Occipital lobe (tissue), 2 donors: ENCODE results near the gene SLC9A2. TPM values are rescaled to one million over a fixed set of nuclear protein-coding genes. Genes with fewer than 3 reads are reported as not detected.

ENCODE experiments used
- DNase-seq: peaks from one replicate; lab custom pipeline; 2025; lab: John Stamatoyannopoulos, UW
- total RNA-seq: library from RNA; depleted of rRNA; stranded (reverse); fragments of >200 nt; gene quantifications from one replicate; pipeline ENCODE4 v1.2.3, GENCODE V29; 2014

SLC9A2 gene
- total RNA-seq, 1 donor from 2014 or later, result 2.0 TPM

DNA sequence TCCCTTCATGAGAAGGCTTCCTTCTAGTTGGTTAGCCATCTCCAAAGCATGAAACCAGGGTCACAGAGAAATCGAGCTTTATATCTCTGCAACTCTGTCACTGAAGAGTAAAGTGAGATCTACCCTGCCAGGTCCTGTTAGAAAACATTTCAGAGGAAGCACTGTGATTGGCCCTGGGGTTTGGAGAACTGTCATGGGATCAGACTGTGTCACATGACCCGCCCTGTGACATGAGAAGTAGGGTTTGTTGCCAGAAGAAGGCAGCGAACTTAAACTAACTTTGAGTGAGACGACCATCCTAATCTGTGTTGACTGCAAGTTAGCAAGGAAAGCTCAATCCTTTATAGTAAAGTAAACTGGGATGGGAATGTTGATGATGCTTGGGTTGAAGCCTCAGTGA is 55.5 kb downstream of the SLC9A2 start:
- no peak for DNase-seq

DNA sequence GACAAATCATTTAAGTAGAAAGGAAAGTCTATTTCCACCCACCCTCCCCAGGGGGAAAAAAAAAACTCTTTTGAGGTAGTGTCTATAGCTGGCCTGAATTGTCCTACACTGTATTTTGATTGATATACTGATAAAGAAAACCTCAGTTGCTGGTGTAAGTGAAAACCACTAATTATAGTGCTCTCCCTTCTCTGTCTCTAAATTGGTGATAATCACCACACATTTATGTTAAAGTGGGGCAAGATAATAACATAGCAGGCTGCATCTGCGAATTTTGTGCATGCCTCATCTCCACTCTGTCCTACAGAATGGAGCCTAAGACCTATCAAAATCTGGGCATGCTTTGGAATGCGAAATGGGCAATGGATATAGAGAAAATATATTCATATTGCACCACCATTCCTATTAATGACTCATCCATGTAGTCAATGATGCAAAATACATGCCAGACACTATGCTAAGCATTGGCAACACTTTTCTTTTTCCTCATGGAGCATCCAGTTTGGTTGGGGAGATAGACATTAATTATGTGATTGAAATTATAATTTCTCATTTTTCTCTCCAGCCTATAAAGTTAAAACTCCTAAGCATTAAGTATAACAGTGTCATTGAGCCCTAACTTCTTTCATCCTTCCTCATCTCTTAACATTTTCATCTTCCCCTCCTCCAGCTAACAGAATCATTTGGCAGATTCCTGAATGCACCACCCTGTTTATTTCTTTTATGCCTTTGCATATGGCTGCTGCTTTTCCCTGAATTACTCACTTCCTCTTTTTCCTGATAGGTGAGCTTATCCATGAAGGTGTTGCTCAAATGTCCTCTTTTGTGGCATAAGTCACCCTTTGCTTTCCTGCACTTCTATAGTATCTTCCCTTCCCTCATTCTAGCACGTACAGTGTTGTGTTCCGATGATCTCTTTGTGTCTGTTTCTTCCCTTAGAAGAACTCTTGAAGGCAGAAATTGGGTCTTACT is 58.2 kb downstream of the SLC9A2 start:
- no peak for DNase-seq

DNA sequence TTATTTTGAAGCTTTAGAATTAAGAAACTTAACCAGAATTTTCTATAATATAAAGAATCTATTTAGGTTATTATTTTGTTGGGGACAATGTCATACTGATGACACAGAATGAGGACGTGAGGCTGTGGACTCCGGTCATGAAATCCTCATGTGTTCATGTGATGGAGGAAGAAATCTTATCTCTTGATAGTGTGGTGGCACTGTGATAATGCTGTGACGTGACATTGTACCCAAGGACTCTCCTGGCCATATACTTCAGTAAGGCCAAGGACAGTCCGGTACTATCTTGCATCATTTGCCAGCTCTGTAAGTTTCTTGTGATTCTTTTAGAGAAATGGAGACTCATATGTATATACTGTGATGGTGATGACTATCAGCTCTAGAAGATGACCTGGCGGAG is 59.1 kb downstream of the SLC9A2 start:
- DNase-seq, result no peak

GRCh38 chr2:102686479-102687439 is 67.4 kb downstream of the SLC9A2 start:
- no peak for DNase-seq

DNA sequence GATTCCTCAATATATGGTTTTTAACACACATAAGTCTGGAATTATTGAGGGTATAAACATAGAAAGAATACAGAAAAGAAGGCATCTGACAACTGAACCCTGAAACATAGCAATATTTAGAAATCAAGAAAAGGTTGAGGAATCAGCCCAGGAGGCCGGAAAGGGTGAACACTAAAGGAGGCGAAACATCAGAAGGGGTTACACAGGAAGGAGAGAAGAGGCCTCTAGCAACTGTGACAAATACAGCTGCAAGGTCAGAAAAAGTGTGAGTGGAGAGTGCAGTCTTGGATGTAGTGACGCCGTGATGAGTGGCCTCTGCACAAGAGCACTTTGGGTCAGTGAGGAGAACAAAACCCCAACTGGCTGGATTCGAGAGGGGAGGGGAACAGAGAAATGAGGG is 70.7 kb downstream of the SLC9A2 start:
- DNase-seq, result no peak

GRCh38 chr2:102696463-102696862 is 77.1 kb downstream of the SLC9A2 start:
- no peak for DNase-seq

DNA sequence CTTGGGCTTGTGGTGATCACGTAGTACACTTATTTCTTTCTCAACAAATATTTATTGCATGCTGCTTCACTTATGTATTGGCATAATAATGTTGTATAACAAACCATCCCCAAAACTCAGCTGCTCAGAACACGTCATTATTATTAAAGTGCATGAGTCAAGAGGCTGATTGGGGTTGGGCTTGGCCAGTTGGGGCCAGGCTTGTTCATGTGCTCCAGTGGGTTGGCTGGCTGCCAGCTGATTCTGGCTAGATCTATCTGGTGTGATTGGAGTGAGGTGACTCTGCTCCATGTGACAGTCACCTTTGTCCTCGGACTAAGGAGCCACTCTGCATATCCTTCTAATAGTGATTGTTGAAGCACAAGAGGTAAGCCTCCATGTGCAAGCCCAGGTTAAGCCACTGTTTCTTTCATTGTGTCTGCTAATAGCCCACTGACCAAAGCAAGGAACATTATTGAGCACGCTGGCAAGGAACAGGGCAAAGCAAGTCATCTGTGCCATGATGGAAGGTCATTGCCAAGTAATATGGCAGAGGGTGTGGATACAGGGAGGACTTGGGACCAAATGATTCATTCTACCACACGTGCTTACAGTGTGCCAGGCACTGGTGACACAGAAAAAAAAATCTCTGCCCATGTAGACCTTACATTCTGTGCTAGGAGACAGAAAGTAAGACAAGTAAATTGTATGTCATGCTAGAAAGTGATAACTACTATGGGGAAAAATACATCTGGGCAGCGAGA is 79.2 kb downstream of the SLC9A2 start:
- DNase-seq, result no peak

- DNase-seq, result no peak
Measured at GRCh38 chr2:102703305-102703704, 84.0 kb downstream of the SLC9A2 start.

DNA sequence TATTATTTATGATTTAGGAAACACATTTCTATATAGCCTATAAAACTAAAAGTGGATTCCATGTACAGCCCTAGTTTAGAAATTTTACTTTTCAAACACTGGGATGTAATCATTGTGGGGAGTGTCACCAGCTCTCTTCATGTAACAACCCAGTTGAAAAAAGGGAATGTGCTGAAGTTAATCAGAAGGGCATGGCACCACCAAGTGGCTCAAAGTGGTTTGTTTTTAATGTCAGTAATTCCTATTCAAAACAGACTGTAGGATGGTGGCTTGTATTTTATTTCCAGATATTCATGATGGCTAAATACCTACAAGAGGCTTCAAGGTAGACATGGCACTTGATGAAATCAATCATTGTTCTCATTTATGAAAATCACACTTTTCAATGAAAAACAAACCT is 84.4 kb downstream of the SLC9A2 start:
- DNase-seq, result no peak

DNA sequence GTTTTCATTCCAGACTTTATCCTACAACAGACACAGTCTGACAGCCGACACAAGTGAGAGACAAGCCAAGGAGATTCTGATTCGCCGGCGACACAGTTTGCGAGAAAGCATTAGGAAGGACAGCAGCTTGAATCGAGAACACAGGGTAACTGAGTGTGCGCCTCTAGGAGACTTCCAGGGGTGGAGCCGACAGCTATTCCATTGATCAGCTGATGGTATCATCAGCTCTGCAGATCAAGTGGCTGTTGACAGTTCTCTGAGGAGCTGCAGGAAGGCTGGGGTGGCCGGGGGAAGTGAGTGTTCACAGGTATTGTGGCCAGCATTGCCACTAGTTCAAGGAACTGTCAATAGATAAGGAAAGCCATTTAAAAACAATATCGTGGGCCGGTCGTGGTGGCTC is 85.2 kb downstream of the SLC9A2 start:
- DNase-seq, result no peak

DNA sequence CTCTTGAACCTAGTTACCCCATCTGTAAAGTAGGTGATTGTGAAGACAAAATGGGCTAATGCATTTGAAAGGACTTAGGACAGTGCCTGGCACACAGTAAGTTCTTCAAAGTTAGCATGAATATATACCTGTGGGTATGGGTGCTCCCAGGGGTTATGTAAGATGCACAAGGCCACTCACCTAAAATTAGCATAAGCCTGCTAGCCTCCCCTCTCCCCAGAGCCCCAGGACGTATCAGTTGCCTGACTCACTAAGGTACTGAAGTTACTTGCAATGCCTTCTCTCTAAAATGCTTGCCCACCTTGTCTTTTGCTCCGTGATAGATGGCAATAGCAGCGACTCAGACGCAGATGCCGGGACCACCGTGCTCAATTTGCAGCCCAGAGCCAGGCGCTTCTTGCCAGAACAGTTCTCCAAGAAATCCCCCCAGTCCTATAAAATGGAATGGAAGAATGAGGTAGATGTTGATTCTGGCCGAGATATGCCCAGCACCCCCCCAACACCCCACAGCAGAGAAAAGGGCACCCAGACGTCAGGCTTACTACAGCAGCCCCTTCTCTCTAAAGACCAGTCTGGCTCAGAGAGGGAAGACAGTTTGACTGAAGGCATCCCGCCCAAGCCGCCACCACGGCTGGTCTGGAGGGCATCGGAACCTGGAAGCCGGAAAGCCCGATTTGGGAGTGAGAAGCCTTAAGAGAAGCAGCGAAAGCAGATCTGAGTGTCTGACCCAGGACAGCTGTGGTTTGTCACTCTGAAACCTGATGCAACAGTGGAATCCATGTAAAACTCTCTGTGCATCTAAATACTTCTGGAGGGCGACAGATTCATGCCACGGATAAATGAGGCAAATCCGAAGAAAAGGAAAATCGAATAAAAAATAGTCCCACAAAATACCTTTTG is 88.7 kb downstream of the SLC9A2 start:
- no peak for DNase-seq

- no peak for DNase-seq
Measured at GRCh38 chr2:102708847-102709559, 89.7 kb downstream of the SLC9A2 start.

GRCh38 chr2:102717308-102718018 is 98.1 kb downstream of the SLC9A2 start:
- DNase-seq, result no peak

GRCh38 chr2:102718387-102719316 is 99.3 kb downstream of the SLC9A2 start:
- DNase-seq, result no peak

GRCh38 chr2:102724016-102724490 is 104.7 kb downstream of the SLC9A2 start:
- DNase-seq, result no peak

DNA sequence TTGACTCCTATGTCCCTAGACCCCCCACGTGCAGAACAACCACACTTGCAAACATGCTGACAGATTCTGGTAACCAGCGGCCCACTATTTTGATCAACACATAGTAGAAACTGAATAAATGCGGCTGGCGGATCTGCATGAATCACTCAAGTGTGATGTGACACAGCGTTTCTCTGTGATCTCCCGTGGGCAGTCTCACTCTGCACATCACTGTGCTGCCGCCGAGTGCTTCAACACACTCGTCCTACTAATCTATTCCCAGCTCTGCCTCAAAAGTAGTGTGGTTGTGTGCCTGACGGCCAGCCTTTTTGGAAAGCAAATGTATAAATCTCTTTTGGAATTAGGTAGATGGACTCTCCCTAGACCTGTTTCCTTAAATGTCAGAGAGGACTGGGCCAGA is 105.2 kb downstream of the SLC9A2 start:
- no peak for DNase-seq

DNA sequence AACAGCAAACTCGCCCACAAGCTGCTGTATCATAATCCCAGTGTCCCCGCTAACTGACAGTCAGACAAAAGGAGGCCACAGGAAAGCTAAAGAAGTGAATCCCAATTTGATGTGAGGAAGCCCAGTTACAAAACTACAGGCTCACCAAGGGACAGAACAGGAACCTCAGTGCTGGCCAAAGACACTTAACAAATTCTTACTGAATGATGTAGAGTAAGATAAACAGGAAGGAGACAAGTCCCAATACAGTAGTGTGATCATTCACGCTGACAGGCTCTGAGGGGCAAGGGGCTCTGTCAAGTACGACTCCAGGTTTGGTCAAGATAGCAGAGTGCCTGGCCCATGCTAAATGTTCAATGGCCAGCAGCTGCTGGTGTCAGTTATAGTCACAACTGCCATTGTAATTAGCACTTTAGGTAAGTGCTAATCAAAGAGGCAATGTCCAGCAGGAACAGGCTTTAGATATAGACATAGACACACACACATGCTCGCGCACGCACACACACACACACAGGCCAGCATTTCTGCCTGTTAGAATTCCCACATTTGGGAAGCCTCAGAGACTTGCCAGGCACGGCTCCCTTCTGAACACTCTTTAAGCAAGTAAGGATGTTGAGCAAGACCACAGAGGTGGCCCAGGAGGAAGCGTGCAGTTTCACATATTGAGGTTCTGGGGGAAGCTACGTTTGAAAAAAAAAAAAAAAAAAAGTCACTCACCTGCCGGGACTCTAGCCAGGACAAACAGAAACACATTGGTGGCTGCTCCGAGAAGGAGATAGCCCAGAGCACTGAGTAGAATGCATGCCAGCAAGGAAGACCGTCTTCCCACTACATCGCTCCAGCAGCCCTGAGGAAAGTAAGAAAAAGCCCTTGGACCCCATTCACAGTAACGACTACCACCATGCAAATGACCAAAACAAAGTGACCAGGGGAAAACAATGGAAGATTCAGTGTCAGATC is 107.1 kb downstream of the SLC9A2 start:
- no peak for DNase-seq
